HCT116 (cell line): ENCODE data around the gene PCDH15. TPM values are rescaled to one million over a fixed set of nuclear protein-coding genes. Genes with fewer than 3 reads are reported as not detected.

Experiments used
- ATAC-seq: fragments of 200-7000 bp; cut with Tn5 transposase; 2 replicates; pipeline ENCODE4 v1.9.1; 2020; ENCODE audit warnings: mild to moderate bottlenecking, moderate library complexity
- BruUV-seq: library from RNA; stranded (reverse); fragments of 400-500 nt; replicated peaks from 2 replicates; lab custom pipeline; 2021; lab: Mats Ljungman, UMichigan
- CTCF ChIA-PET: fragments of 300-600 bp; sonication (Branson Sonifier 250); formaldehyde crosslinking; loops from one replicate; lab custom pipeline; 2021; ENCODE audit warnings: antibody characterized with exemption; lab: Charles Lee
- POLR2A ChIA-PET: fragments of 300-600, 350-600 bp; sonication (Branson Sonifier 250); formaldehyde crosslinking; loops from one replicate; lab custom pipeline; 2021; ENCODE audit warnings: antibody characterized with exemption; lab: Charles Lee
- RAD21 ChIA-PET, 2 experiments: fragments of 300-600 bp; sonication (Branson Sonifier 250); formaldehyde crosslinking; loops; one replicate each; lab custom pipeline; 2023; ENCODE audit warnings: low total read pairs in 2 of 2; ENCODE audit not compliant: uncharacterized antibody in 2 of 2, unreplicated experiment in 2 of 2, low non-redundant PET in 1 of 2; lab: Charles Lee
- DNase-seq: peaks from one replicate; pipeline ENCODE4 v3.0.0-alpha.2; 2010; ENCODE audit warnings: low read depth, low spot score
- H2AFZ ChIP-seq: fragments of 200-600 bp; shearing (Covaris generic), sonication (generic); 2 replicates; pipeline ENCODE4 v1.6.1; 2017; ENCODE audit warnings: low read depth, mixed run types, mixed read lengths, antibody characterized with exemption, low read length; ENCODE audit not compliant: poor library complexity, severe bottlenecking
- H3K27ac ChIP-seq: 2 replicates; pipeline ENCODE4 v1.5.1; 2012; ENCODE audit warnings: low read depth, low read length
- H3K27me3 ChIP-seq: fragments of 200-600 bp; sonication (generic); 2 replicates; pipeline ENCODE4 v1.6.1; 2016; ENCODE audit warnings: mixed run types, low read length, mixed read lengths; ENCODE audit not compliant: insufficient read depth
- H3K36me3 ChIP-seq, 2 experiments: fragments of 200-500 bp in 1 of 2; fragments of 200-600 bp in 1 of 2; sonication (Bioruptor generic) in 1 of 2; sonication (generic) in 1 of 2; 2 replicates each; pipeline versions ENCODE4 v1.5.1 to v1.6.1; 2014 to 2016; ENCODE audit warnings: low read length in 2 of 2, inconsistent platforms in 1 of 2, mixed read lengths in 1 of 2, mixed run types in 1 of 2; ENCODE audit not compliant: insufficient read depth in 2 of 2, control insufficient read depth in 1 of 2
- H3K4me1 ChIP-seq, 2 experiments: fragments of 200-600 bp in 1 of 2; sonication (generic) in 1 of 2; 2 replicates each; pipeline versions ENCODE4 v1.5.1 to v1.6.1; 2012 to 2017; ENCODE audit warnings: low read length in 2 of 2, inconsistent platforms in 1 of 2, mild to moderate bottlenecking in 1 of 2, mixed read lengths in 1 of 2, mixed run types in 1 of 2, moderate library complexity in 1 of 2; ENCODE audit not compliant: insufficient read depth in 2 of 2, control insufficient read depth in 1 of 2
- H3K4me2 ChIP-seq: fragments of 200-600 bp; sonication (generic); 2 replicates; pipeline ENCODE4 v1.6.1; 2017; ENCODE audit warnings: mixed run types, low read length, mixed read lengths
- H3K4me3 ChIP-seq, 2 experiments: fragments of 200-600 bp in 1 of 2; sonication (generic) in 1 of 2; replicated peaks in 1 of 2; 2 replicates each; pipeline ENCODE4 v1.5.1; 2011 to 2016; ENCODE audit warnings: low read length in 2 of 2, control low read depth in 1 of 2, low read depth in 1 of 2, mild to moderate bottlenecking in 1 of 2, mixed read lengths in 1 of 2, mixed run types in 1 of 2
- H3K79me2 ChIP-seq: fragments of 200-600 bp; sonication (generic); 2 replicates; pipeline ENCODE4 v1.6.1; 2017; ENCODE audit warnings: mild to moderate bottlenecking, mixed run types, low read length, moderate library complexity, mixed read lengths; ENCODE audit not compliant: insufficient read depth
- H3K9ac ChIP-seq: fragments of 200-600 bp; sonication (generic); 2 replicates; pipeline ENCODE4 v1.6.1; 2016; ENCODE audit warnings: low read length, mixed read lengths
- H3K9me2 ChIP-seq: fragments of 200-600 bp; sonication (generic), shearing (Covaris generic); 2 replicates; pipeline ENCODE4 v1.6.1; 2017; ENCODE audit warnings: mixed run types, mild to moderate bottlenecking, moderate library complexity; ENCODE audit not compliant: insufficient read depth
- H3K9me3 ChIP-seq, 2 experiments: fragments of 200-500 bp in 1 of 2; fragments of 200-600 bp in 1 of 2; sonication (Bioruptor generic) in 1 of 2; sonication (generic) in 1 of 2; 2 replicates each; pipeline ENCODE4 v1.6.1; 2014 to 2017; ENCODE audit warnings: low read length in 2 of 2, mixed read lengths in 2 of 2, inconsistent platforms in 1 of 2, low read depth in 1 of 2, mild to moderate bottlenecking in 1 of 2, mixed run types in 1 of 2, moderate library complexity in 1 of 2; ENCODE audit not compliant: control insufficient read depth in 1 of 2, insufficient read depth in 1 of 2
- H4K20me1 ChIP-seq: fragments of 200-600 bp; sonication (generic), shearing (Covaris generic); 2 replicates; pipeline ENCODE4 v1.6.1; 2017; ENCODE audit warnings: mixed run types, mild to moderate bottlenecking, moderate library complexity; ENCODE audit not compliant: insufficient read depth
- CBX3 ChIP-seq: IDR thresholded peaks from 2 replicates; pipeline ENCODE4 v1.6.1; 2012; ENCODE audit warnings: low read depth
- EZH2 ChIP-seq: fragments of 200-600 bp; sonication (generic); IDR thresholded peaks from 2 replicates; pipeline ENCODE4 v1.6.1; 2017; ENCODE audit warnings: antibody characterized with exemption, mixed run types
- EZH2phosphoT487 ChIP-seq: fragments of 200-600 bp; IDR thresholded peaks from 2 replicates; pipeline ENCODE4 v1.6.1; 2018; ENCODE audit warnings: antibody characterized with exemption, borderline replicate concordance
- FOSL1 ChIP-seq: IDR thresholded peaks from 2 replicates; pipeline ENCODE4 v1.6.1; 2012; ENCODE audit warnings: low read depth
- RAD21 ChIP-seq: IDR thresholded peaks from 2 replicates; pipeline ENCODE4 v1.6.1; 2012; ENCODE audit warnings: low read depth, mild to moderate bottlenecking
- SIN3A ChIP-seq: IDR thresholded peaks from 2 replicates; pipeline ENCODE4 v1.6.1; 2012; ENCODE audit warnings: low read depth
- SP1 ChIP-seq: IDR thresholded peaks from 2 replicates; pipeline ENCODE4 v1.6.1; 2012; ENCODE audit warnings: low read depth
- TCF7L2 ChIP-seq: IDR thresholded peaks from 2 replicates; pipeline ENCODE4 v1.7.0; 2011; ENCODE audit warnings: borderline replicate concordance, inconsistent platforms; ENCODE audit not compliant: insufficient read depth, insufficient read length; ENCODE audit errors: extremely low read depth
- YY1 ChIP-seq: IDR thresholded peaks from 2 replicates; pipeline ENCODE4 v1.6.1; 2011; ENCODE audit warnings: low read length, low read depth, moderate library complexity, mild to moderate bottlenecking; ENCODE audit not compliant: insufficient replicate concordance; ENCODE audit errors: extremely low read depth
- ZNF274 ChIP-seq: fragments of 200-500 bp; sonication (Bioruptor generic); IDR thresholded peaks from 2 replicates; pipeline ENCODE4 v1.6.1; 2014; ENCODE audit warnings: mild to moderate bottlenecking, low read depth, low read length, inconsistent platforms
- intact Hi-C: fragments of 100-400 bp; cut with micrococcal nuclease; formaldehyde crosslinking; loops from 2 replicates; pipeline ENCODE4 v1.10.0; 2022
- total RNA-seq: library from RNA; stranded (reverse); gene quantifications from one replicate; pipeline ENCODE4 v1.2.1, GENCODE V29; 2021; ENCODE audit not compliant: unreplicated experiment
- TF ChIP-seq, protein P1 (sequence below): IDR thresholded peaks from 2 replicates; pipeline ENCODE4 v1.6.1; 2012
- TF ChIP-seq, protein P2 (sequence below): IDR thresholded peaks from 2 replicates; pipeline ENCODE4 v1.6.1; 2012
- TF ChIP-seq, protein P3 (sequence below): IDR thresholded peaks from 2 replicates; pipeline ENCODE4 v1.6.1; 2012; ENCODE audit warnings: low read depth
- TF ChIP-seq, protein P4 (sequence below), 3 experiments: fragments of 200-600 bp in 1 of 3; sonication (generic) in 1 of 3; IDR thresholded peaks in 2 of 3; conservative IDR thresholded peaks in 1 of 3; 2 replicates each; pipeline ENCODE4 v1.5.1; 2012 to 2017; ENCODE audit warnings: low read depth in 2 of 3, low read length in 2 of 3, antibody characterized with exemption in 1 of 3, borderline replicate concordance in 1 of 3, control low read depth in 1 of 3, mild to moderate bottlenecking in 1 of 3, mixed read lengths in 1 of 3, mixed run types in 1 of 3, moderate library complexity in 1 of 3; ENCODE audit not compliant: insufficient read depth in 1 of 3
- TF ChIP-seq, protein P5 (sequence below): IDR thresholded peaks from 2 replicates; pipeline ENCODE4 v1.6.1; 2011; ENCODE audit warnings: mild to moderate bottlenecking, low read length, moderate library complexity; ENCODE audit not compliant: insufficient replicate concordance; ENCODE audit errors: extremely low read depth

PCDH15 gene
- total RNA-seq, 1 experiment from 2014 or later = not detected

DNA sequence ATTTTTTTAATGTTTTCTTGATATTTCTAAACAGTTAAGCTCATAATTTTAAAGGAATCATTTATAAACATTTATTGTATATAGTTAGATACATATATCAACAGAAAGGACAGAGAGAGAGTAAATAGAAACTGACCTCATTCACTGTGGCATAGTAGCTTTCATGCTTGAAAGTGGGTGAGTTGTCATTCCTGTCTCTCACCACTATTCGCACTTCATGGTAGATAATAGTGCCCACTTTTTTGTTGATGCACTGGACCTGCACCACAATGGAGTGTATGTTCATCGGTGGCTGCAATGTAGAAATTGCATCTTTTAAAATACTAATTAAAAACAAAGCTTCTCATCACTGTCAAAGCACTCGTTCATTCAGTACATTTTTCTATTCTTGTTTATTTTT, 432.0 kb downstream of the PCDH15 start (continued):
- TF ChIP-seq CBX3 (no peak), TCF7L2 (no peak), EZH2phosphoT487 (no peak), SP1 (no peak), FOSL1 (no peak)
- TF ChIP-seq, protein P1, sequence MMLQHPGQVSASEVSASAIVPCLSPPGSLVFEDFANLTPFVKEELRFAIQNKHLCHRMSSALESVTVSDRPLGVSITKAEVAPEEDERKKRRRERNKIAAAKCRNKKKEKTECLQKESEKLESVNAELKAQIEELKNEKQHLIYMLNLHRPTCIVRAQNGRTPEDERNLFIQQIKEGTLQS = no peak
- TF ChIP-seq, protein P2, sequence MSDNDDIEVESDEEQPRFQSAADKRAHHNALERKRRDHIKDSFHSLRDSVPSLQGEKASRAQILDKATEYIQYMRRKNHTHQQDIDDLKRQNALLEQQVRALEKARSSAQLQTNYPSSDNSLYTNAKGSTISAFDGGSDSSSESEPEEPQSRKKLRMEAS = no peak

DNA sequence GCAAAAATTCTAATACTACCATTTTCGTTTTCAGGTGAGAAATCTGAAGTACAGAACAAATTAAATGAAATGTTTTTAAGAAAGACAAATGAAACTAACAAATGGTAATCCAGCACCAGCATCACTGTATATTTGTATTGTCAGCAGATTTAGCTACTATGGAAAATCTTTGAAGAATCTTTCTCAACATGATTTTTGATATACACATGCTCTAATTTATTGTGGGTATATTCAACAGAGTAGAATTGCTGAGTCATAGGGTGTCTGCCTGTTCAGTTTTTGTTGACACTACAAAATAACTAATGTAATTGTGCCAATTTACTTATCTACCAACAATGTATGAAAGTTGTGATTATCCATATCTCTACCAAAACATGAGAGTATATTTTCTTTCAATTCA, 437.6 kb downstream of the PCDH15 start:
- Histone ChIP-seq H3K27me3 (no peaks in the 10 kb centered on the region), H2AFZ (no peak overlapping the region), H4K20me1 (no peaks in the 10 kb centered on the region), H3K4me2 (no peak overlapping the region), H3K4me3 (no peak overlapping the region), H3K79me2 (no peaks in the 10 kb centered on the region), H3K27ac (no peak overlapping the region), H3K36me3 (no peaks in the 10 kb centered on the region), H3K9me3 (peaks cover 0 to 8% of the 10 kb centered on the region in 2 experiments; a peak in 3 of 4 replicates), H3K9me2 (no peaks in the 10 kb centered on the region), H3K4me1 (no peaks in the 10 kb centered on the region), H3K9ac (no peak overlapping the region)
- BruUV-seq = no TSS peak
- ChIA-PET RAD21 (no interaction called here), CTCF (no interaction called here), POLR2A (no interaction called here)
- intact Hi-C loops = no loop called here
- DNase-seq = no peak
- ATAC-seq = no peak
- TF ChIP-seq, protein P3, sequence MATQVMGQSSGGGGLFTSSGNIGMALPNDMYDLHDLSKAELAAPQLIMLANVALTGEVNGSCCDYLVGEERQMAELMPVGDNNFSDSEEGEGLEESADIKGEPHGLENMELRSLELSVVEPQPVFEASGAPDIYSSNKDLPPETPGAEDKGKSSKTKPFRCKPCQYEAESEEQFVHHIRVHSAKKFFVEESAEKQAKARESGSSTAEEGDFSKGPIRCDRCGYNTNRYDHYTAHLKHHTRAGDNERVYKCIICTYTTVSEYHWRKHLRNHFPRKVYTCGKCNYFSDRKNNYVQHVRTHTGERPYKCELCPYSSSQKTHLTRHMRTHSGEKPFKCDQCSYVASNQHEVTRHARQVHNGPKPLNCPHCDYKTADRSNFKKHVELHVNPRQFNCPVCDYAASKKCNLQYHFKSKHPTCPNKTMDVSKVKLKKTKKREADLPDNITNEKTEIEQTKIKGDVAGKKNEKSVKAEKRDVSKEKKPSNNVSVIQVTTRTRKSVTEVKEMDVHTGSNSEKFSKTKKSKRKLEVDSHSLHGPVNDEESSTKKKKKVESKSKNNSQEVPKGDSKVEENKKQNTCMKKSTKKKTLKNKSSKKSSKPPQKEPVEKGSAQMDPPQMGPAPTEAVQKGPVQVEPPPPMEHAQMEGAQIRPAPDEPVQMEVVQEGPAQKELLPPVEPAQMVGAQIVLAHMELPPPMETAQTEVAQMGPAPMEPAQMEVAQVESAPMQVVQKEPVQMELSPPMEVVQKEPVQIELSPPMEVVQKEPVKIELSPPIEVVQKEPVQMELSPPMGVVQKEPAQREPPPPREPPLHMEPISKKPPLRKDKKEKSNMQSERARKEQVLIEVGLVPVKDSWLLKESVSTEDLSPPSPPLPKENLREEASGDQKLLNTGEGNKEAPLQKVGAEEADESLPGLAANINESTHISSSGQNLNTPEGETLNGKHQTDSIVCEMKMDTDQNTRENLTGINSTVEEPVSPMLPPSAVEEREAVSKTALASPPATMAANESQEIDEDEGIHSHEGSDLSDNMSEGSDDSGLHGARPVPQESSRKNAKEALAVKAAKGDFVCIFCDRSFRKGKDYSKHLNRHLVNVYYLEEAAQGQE = no peak
- TF ChIP-seq SIN3A = no peak
- TF ChIP-seq, protein P4, sequence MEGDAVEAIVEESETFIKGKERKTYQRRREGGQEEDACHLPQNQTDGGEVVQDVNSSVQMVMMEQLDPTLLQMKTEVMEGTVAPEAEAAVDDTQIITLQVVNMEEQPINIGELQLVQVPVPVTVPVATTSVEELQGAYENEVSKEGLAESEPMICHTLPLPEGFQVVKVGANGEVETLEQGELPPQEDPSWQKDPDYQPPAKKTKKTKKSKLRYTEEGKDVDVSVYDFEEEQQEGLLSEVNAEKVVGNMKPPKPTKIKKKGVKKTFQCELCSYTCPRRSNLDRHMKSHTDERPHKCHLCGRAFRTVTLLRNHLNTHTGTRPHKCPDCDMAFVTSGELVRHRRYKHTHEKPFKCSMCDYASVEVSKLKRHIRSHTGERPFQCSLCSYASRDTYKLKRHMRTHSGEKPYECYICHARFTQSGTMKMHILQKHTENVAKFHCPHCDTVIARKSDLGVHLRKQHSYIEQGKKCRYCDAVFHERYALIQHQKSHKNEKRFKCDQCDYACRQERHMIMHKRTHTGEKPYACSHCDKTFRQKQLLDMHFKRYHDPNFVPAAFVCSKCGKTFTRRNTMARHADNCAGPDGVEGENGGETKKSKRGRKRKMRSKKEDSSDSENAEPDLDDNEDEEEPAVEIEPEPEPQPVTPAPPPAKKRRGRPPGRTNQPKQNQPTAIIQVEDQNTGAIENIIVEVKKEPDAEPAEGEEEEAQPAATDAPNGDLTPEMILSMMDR (IDR thresholded peaks at IDR 0.05 in 2 of 3, conservative IDR thresholded peaks at IDR 0.05 in 1 of 3; ENCODE audit: borderline replicate concordance in 1 of 3, insufficient read depth in 1 of 3, low read depth in 2 of 3, low read length in 2 of 3) = no peak
- no peak for TF ChIP-seq TCF7L2
- TF ChIP-seq RAD21 = no peak
- TF ChIP-seq FOSL1 = no peak
- no peak for TF ChIP-seq YY1
- no peak for TF ChIP-seq ZNF274
- TF ChIP-seq, protein P5, sequence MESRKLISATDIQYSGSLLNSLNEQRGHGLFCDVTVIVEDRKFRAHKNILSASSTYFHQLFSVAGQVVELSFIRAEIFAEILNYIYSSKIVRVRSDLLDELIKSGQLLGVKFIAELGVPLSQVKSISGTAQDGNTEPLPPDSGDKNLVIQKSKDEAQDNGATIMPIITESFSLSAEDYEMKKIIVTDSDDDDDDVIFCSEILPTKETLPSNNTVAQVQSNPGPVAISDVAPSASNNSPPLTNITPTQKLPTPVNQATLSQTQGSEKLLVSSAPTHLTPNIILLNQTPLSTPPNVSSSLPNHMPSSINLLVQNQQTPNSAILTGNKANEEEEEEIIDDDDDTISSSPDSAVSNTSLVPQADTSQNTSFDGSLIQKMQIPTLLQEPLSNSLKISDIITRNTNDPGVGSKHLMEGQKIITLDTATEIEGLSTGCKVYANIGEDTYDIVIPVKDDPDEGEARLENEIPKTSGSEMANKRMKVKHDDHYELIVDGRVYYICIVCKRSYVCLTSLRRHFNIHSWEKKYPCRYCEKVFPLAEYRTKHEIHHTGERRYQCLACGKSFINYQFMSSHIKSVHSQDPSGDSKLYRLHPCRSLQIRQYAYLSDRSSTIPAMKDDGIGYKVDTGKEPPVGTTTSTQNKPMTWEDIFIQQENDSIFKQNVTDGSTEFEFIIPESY = no peak
- TF ChIP-seq, protein P2 = no peak
- TF ChIP-seq EZH2 = no peak
- no peak for TF ChIP-seq CBX3
- TF ChIP-seq, protein P1 = no peak
